OCI-LY1 (cell line): Measurements from ENCODE around the gene MYL9.

Source experiments
- H2AFZ ChIP-seq: fragments of 200-600 bp; sonication (generic), shearing (Covaris generic); 2 replicates; pipeline ENCODE4 v1.6.0; 2014; ENCODE audit warnings: antibody characterized with exemption, mild to moderate bottlenecking, low read length
- H3F3A ChIP-seq: fragments of 200-600 bp; sonication (generic), shearing (Covaris generic); 2 replicates; pipeline ENCODE4 v1.6.0; 2014; ENCODE audit warnings: mild to moderate bottlenecking, antibody characterized with exemption, low read length, moderate library complexity; ENCODE audit not compliant: insufficient read depth
- H3K27ac ChIP-seq: fragments of 200-600 bp; sonication (generic); 2 replicates; pipeline ENCODE4 v1.5.1; 2014; ENCODE audit warnings: low read length, mixed run types, mild to moderate bottlenecking, low read depth; ENCODE audit not compliant: poor library complexity, severe bottlenecking
- H3K27me3 ChIP-seq: fragments of 200-600 bp; sonication (generic); 2 replicates; pipeline ENCODE4 v1.6.0; 2014; ENCODE audit warnings: antibody characterized with exemption, mild to moderate bottlenecking, low read length, moderate library complexity; ENCODE audit not compliant: insufficient read depth
- H3K36me3 ChIP-seq: fragments of 200-600 bp; sonication (generic); 2 replicates; pipeline ENCODE4 v1.6.1; 2014; ENCODE audit warnings: mild to moderate bottlenecking, antibody characterized with exemption, low read length, moderate library complexity, mixed read lengths; ENCODE audit not compliant: insufficient read depth
- H3K4me1 ChIP-seq: fragments of 200-600 bp; sonication (generic); 2 replicates; pipeline ENCODE4 v1.5.1; 2014; ENCODE audit warnings: mild to moderate bottlenecking, low read length, moderate library complexity; ENCODE audit not compliant: insufficient read depth, severe bottlenecking
- H3K4me2 ChIP-seq: fragments of 200-600 bp; sonication (generic), shearing (Covaris generic); 2 replicates; pipeline ENCODE4 v1.6.1; 2014; ENCODE audit warnings: low read length
- H3K4me3 ChIP-seq: fragments of 200-600 bp; sonication (generic); 2 replicates; pipeline ENCODE4 v1.5.1; 2014; ENCODE audit warnings: low read length, low read depth, mild to moderate bottlenecking, mixed read lengths; ENCODE audit not compliant: poor library complexity, severe bottlenecking
- H3K79me2 ChIP-seq: fragments of 200-600 bp; shearing (Covaris generic); 2 replicates; pipeline ENCODE4 v1.6.1; 2016; ENCODE audit warnings: mixed run types, low read length, mixed read lengths; ENCODE audit not compliant: insufficient read depth
- H3K9ac ChIP-seq: fragments of 200-600 bp; sonication (generic), shearing (Covaris generic); 2 replicates; pipeline ENCODE4 v1.6.1; 2014; ENCODE audit warnings: mild to moderate bottlenecking, low read length, mixed read lengths
- H3K9me2 ChIP-seq: fragments of 200-600 bp; sonication (generic), shearing (Covaris generic); 2 replicates; pipeline ENCODE4 v1.6.1; 2014; ENCODE audit warnings: low read depth, mild to moderate bottlenecking, low read length, mixed read lengths
- H3K9me3 ChIP-seq: fragments of 200-600 bp; shearing (Covaris generic); 2 replicates; pipeline ENCODE4 v1.6.1; 2014; ENCODE audit warnings: low read length, mixed read lengths
- H4K20me1 ChIP-seq: fragments of 200-600 bp; sonication (generic), shearing (Covaris generic); 2 replicates; pipeline ENCODE4 v1.6.0; 2016; ENCODE audit warnings: mild to moderate bottlenecking, low read length; ENCODE audit not compliant: insufficient read depth
- EZH2 ChIP-seq: fragments of 200-600 bp; sonication (generic), shearing (Covaris generic); IDR thresholded peaks from 2 replicates; pipeline ENCODE4 v1.8.0; 2017; ENCODE audit warnings: borderline replicate concordance, mixed run types, mild to moderate bottlenecking, antibody characterized with exemption, low read length, moderate library complexity, mixed read lengths
- TF ChIP-seq, protein P1 (sequence below): fragments of 200-600 bp; sonication (generic), shearing (Covaris generic); IDR thresholded peaks from 2 replicates; pipeline ENCODE4 v1.5.1; 2017; ENCODE audit warnings: mild to moderate bottlenecking, antibody characterized with exemption, low read length, moderate library complexity, mixed read lengths

Gene MYL9

DNA sequence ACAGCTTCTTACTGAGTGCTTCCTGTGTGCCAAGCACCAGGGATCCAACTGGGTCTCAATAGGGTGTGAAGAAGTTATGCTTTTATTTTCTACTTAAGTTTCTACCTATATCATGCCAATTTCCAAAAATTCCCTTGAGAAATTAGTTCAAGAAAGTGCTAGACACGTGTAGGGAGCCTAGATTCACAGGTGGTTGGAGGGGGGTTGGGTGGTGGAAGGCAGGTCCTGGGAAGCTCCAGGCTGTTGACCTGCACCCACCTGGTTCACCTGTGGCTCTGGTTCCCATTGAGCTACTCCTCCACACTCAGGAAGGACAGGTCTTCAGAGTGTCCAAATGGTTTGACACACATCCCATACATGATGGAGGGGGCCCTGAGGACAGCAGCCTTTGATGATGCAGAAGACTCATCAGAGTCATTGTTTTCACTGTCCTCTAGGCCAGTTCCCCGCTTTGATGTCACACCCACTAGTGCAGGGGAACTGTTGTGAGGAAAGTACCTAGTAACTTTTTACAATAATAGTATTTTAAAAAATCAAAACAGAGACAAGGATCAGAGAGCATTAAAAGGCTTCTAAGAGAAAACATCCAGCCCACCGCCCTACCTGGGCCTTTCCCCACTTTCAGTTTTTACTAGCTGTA, 39.8 kb upstream of the MYL9 start:
- Histone ChIP-seq H2AFZ (no peak overlapping the region), H3K27ac (no peak overlapping the region), H3K9me3 (no peaks in the 10 kb centered on the region), H3K9ac (no peak overlapping the region), H3K27me3 (no peaks in the 10 kb centered on the region), H3K4me3 (no peak overlapping the region), H3K4me1 (no peaks in the 10 kb centered on the region), H3K9me2 (no peaks in the 10 kb centered on the region), H3F3A (no peaks in the 10 kb centered on the region), H4K20me1 (no peaks in the 10 kb centered on the region), H3K4me2 (no peak overlapping the region), H3K36me3 (no peaks in the 10 kb centered on the region), H3K79me2 (no peaks in the 10 kb centered on the region)
- TF ChIP-seq, protein P1, sequence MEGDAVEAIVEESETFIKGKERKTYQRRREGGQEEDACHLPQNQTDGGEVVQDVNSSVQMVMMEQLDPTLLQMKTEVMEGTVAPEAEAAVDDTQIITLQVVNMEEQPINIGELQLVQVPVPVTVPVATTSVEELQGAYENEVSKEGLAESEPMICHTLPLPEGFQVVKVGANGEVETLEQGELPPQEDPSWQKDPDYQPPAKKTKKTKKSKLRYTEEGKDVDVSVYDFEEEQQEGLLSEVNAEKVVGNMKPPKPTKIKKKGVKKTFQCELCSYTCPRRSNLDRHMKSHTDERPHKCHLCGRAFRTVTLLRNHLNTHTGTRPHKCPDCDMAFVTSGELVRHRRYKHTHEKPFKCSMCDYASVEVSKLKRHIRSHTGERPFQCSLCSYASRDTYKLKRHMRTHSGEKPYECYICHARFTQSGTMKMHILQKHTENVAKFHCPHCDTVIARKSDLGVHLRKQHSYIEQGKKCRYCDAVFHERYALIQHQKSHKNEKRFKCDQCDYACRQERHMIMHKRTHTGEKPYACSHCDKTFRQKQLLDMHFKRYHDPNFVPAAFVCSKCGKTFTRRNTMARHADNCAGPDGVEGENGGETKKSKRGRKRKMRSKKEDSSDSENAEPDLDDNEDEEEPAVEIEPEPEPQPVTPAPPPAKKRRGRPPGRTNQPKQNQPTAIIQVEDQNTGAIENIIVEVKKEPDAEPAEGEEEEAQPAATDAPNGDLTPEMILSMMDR, result no peak
- TF ChIP-seq EZH2, result no peak

DNA sequence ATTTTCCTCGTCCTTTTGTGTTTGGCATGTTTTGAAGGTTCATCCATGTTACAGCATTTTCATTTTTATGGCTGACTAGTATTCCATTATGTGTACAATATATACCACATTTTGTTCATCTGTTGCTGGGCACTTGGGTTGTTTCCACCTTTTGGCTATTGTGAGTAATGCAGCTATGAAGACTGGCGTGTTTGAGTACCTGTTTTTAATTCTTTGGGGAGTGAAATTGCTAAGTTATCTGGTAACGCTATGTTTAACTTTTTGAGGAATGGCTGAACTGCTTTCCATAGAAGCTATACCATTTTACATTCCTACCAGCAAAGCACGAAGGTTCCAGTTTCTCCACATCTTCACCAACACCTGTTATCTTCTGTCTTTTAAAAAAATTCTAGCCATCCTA, 37.0 kb upstream of the MYL9 start:
- no peaks in the 10 kb centered on the region for H3F3A ChIP-seq
- no peak overlapping the region for H3K4me3 ChIP-seq
- H3K79me2 ChIP-seq, result no peaks in the 10 kb centered on the region
- H4K20me1 ChIP-seq, result no peaks in the 10 kb centered on the region
- no peak overlapping the region for H3K4me2 ChIP-seq
- H3K27me3 ChIP-seq, result no peaks in the 10 kb centered on the region
- no peak overlapping the region for H3K9ac ChIP-seq
- H2AFZ ChIP-seq, result no peak overlapping the region
- no peaks in the 10 kb centered on the region for H3K36me3 ChIP-seq
- TF ChIP-seq, protein P1, result peak; percentile 10; the same call in 1 of the 2 replicates
- TF ChIP-seq EZH2, result no peak
- no peaks in the 10 kb centered on the region for H3K9me2 ChIP-seq
- H3K9me3 ChIP-seq, result no peaks in the 10 kb centered on the region
- H3K27ac ChIP-seq, result no peak overlapping the region
- no peaks in the 10 kb centered on the region for H3K4me1 ChIP-seq

DNA sequence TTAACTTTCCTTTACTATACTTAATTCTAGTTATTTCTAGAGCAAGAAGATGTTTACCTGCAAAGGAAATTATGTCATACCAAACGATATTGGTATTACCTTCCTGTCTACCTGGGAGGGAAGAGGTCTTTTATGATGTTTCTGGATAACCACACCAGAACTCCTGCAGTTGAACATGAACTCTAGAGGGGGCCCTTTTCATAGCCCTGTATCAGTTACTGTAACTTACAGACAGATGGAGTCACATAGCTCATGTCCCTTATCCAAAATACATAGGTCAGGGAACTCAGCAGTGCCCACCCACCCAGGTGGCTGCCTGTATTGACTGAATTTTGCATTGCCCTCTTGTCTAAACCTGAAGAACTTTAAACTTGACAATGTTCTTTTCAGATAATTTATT, 35.1 kb upstream of the MYL9 start:
- Histone ChIP-seq H3K9me3 (no peaks in the 10 kb centered on the region), H4K20me1 (no peaks in the 10 kb centered on the region), H3F3A (no peaks in the 10 kb centered on the region), H2AFZ (no peak overlapping the region), H3K27me3 (no peaks in the 10 kb centered on the region), H3K4me3 (no peak overlapping the region), H3K27ac (no peak overlapping the region), H3K36me3 (no peaks in the 10 kb centered on the region), H3K4me1 (no peaks in the 10 kb centered on the region), H3K9me2 (no peaks in the 10 kb centered on the region), H3K9ac (no peak overlapping the region), H3K4me2 (no peak overlapping the region), H3K79me2 (no peaks in the 10 kb centered on the region)
- no peak for TF ChIP-seq EZH2
- TF ChIP-seq, protein P1, result peak; percentile 71
